Endometrial microvascular endothelial cells (primary cell): ENCODE data around the gene GATA5. TPM values are rescaled to one million over a fixed set of nuclear protein-coding genes. Genes with fewer than 3 reads are reported as not detected.

Source experiments
- in situ Hi-C: cut with HindIII; loops from 2 replicates; pipeline ENCODE4 v1.10.0; 2017; ENCODE audit warnings: low sequenced_read_pairs, low pct_unique_long_range_greater_than_20kb; ENCODE audit errors: inconsistent ontology term
- total RNA-seq: library from RNA; depleted of rRNA; stranded (reverse); fragments of >200 nt; gene quantifications from one replicate; pipeline ENCODE4 v1.2.3, GENCODE V29; 2015; ENCODE audit errors: inconsistent ontology term

The GATA5 gene
- total RNA-seq, 1 donor from 2014 or later: not detected

DNA sequence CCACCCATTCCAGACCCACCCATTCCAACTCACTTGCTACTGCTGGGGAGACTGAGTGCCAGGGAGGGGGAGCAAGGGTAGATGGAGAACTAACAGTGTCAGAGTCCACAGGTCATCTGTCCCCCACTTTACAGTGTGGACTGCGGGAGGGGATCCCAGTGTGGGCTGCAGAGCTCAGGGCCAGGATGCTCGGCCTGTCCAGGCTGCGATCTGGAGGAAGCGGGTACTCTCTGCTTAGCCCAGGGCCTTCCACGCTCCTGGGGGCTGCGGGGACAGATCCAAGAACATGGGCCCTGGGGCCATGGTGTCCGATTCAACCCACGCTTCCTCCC lies 14.1 kb upstream of the GATA5 start:
- in situ Hi-C loops: no loop called here

- in situ Hi-C loops: no loop called here
These were observed 13.6 kb upstream of the GATA5 start for GRCh38 chr20:62489186-62489931.

- in situ Hi-C loops: no loop called here
These were observed 12.7 kb upstream of the GATA5 start for GRCh38 chr20:62488470-62488869.

DNA sequence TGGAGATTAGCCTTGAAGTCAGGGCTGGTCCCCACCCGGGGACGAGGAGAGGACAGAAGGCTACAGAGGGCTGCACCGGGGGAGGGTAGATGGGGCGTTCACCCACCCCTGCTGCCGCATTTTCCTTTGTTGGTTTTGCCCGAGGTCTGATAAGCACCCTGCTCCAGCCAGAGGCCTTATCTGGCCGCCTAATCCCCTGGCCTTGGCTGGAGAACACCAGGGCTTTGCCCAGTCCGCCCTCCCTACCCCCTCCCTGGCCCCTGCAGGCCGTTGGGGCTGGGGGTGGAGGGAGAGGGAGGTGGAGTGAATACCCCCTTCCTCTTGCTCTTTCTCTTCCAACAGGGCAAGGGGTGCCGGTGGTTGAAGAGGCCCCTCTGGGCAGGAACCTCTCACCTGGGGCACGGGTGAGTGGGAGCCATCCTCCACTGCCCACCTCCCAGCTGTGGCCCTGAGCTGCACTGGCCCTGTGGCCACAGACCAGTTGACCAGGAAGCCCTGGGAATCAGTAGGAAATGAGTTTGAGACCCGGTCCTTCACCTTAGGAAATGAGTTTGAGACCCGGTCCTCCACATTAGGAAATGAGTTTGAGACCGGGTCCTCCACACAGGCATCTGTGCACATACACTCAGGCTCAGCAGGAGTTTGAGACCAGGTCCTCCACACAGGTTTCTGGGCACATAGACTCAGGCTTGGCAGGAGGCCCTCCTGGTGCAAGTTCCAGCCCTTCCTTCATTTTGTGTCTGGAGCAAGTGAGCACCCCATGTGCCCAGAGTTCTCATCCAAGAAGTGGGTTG lies 12.0 kb upstream of the GATA5 start:
- in situ Hi-C loops: no loop called here

DNA sequence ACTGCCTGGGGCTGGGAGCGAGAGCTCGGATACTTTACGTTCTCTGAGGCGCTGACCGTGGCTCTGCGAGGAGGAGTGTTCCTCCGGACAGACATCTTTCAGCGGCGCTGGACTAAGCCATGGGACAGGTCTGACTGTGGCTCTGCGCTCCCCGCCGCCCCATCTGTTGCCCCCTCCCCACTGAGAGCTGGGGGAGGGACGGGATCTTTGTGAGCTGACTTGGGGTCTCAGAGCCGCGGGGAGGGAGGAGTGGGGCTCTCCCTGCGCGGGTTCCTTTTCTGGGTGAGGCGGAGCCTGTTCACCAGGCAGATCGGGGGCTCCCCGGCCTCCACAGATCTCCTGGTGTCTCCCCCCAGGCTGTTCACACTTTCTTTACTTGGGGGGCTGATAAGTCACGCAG lies 11.3 kb upstream of the GATA5 start:
- in situ Hi-C loops: no loop called here

- in situ Hi-C loops: no loop called here
These were observed 10.7 kb upstream of the GATA5 start for GRCh38 chr20:62486484-62486883.

DNA sequence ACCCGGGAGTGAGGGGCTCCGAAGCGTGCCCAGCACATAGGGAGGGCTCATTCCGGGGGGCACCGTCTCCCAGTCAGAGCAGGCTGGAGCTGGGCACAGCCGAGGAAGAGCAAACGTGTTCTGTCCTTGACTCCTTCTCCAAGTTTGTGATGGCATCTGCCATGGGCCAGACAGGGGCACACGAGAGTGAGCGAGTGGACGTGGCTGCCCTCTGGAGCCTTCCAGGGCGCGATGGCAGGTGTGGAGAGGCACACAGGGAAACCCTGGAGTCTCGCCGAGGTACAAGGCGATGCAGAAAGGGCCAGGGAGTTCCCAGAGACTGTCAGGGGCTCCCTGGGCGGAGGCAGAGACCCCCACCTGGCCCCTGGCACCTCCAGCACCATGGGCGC lies 9.9 kb upstream of the GATA5 start:
- in situ Hi-C loops: no loop called here

GRCh38 chr20:62485062-62485700 lies 9.4 kb upstream of the GATA5 start:
- in situ Hi-C loops: no loop called here

GRCh38 chr20:62484478-62484877 lies 8.7 kb upstream of the GATA5 start:
- in situ Hi-C loops: no loop called here

DNA sequence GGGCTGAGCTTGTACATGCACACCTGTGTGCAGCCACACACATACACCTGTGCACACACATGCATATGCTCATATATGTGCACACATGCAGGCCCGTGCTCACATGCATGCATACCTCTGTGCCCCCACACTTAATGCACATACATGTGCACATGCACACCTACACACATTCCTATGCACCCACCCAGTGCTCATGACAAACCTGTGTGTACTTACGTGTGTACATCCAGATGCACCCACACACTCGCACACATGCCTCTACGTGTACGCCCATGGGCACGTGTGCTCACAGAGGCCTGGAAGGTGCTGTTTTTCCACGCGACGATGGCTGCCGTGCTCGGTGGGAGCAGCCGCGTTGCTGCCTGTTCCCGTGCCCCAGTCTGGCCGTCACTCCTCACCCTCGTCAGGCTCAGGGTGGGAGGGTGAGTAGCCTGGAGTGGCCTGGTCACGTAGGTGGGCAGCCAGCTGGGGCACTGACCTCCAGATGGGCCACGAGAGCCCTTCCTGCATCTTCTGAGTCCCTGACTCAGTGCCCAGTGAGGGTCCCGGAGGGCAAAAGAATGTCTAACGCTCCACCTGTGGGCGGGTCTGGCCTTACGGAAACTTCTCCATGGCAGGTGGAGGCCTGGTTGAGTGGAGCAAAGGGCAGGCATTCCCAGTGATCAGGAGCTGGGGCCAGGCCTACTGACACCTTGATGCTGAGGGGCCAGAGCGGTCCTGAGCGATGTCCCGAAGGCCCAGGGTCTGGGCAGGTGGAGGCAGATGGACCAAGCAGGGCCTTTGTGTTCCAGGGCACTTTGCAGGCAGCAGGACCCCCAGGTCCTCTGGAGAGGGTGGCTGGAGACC lies 8.0 kb upstream of the GATA5 start:
- in situ Hi-C loops: no loop called here

DNA sequence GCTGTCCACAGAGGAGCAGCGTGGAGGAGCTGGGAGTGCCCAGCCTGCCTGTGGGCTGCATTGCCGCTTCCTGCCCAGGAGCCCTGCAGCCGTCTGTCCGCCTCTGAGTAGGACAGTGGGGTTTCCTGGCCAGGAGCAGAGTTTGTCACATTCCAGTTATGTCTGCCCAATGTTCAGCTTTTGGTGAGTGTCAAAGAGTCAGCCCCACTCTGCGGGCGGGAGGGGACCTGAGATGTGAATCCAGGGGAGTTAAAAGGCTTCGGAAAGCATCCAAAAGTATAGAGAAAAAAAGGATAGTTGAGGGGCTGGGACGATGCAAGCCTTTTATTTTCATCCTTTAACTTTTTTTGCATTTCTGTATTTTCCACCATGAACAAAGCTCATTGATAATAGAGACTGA lies 7.2 kb upstream of the GATA5 start:
- in situ Hi-C loops: no loop called here

DNA sequence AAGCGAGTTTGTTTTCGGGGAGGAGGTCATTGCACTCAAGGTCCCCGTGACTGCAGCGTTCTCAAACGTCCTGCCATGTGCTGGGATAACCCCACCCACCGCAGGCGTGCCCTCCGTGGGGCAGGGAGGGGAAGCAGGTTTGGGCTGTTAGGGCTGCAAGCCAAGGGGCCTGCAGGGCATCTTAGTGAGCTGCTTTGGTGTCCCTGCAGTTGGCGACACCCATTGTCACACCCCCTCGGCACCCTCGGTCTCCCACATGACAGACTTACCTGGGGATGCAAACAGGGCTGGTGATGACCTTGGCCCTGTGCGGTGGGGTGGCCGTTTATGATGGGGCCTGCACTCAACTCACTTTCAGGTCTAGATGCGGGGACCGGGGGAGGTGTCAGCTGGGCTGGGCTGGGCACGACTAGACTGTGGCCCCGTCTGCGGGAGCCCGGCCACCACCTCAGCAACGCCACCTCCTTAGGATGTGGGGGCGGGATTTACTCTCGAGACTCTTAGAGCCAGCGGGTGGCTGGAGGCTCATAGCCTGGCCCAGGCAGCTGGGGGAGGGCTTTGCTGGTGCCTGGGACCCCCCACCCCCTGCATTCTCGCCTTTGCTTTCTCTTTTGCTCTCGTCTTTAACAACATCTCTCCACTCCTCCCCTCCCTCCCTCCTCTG lies 6.5 kb upstream of the GATA5 start:
- in situ Hi-C loops: no loop called here

DNA sequence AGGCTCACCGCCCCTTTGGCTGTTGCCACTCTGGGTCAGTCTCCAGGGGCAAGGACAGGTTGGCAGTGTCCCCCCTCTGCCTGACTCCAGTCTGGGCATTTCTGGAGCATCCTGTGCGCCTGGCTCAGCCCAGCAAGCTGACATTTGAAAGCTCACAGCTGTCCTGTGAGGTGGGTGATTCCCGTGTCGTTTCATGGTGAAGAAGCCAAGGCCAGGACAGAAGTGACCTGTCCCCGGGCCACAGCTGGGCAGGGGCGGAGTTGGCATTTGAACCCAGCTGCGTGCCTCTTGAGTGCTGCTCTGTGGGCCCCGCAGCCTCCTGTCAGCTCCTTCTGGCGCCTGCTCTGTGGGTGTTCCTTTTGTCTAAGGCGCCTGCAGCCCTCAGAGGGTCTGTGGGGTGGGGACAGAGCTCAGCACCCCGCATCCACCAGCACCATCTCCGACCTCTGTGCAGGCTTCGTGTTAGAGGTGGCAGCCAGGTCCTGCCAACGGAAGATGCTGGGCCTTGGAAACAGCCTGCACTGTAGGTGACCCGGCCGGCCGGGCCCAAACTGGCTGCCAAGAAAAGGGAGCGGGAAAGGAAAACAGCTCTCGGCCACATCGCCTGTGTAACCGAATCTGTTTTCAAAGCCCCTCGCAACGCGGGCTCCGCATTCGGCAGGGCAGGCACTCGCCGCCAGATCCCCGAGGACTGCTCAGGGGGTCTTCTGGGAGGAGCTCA lies 5.8 kb upstream of the GATA5 start:
- in situ Hi-C loops: no loop called here

DNA sequence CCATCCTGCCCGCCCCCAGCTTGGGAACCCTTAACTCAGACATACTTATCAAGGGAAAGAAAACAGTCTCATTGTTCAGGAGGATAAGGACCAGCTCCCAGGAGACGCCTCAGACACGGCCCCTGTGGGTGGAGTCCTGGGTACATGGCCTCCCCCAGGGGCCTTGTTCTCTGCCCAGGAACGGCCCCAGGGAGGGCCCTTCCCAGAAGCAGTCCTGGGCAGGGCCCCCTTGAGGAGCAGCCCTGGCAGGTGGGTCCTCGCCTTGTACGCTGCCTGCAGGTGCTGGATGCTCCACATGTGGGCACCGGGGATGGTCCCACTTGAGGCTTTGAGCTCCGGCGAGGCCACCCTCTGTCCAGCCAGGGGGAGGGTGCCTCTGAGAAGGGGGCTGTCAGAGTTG lies 4.5 kb upstream of the GATA5 start:
- in situ Hi-C loops: no loop called here

DNA sequence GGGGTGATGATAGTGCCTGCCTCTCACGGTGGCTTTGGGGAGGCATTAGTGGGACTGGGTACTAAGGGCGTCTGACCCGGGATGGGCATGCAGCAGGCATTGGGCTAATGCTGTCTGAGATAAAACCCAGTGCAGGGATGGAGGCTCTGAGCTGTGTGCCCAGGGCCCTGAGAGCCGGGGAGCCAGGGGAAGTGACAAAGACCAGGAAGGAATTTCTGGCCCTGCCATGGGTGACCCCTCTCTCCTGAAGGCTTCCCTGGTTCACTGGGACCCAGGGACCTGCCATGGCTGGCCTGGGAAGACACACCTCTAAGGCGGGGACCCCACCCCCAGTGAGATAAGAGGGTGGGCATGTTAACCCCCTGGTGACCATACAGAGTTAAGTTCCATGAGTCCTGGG lies 3.9 kb upstream of the GATA5 start:
- in situ Hi-C loops: no loop called here

DNA sequence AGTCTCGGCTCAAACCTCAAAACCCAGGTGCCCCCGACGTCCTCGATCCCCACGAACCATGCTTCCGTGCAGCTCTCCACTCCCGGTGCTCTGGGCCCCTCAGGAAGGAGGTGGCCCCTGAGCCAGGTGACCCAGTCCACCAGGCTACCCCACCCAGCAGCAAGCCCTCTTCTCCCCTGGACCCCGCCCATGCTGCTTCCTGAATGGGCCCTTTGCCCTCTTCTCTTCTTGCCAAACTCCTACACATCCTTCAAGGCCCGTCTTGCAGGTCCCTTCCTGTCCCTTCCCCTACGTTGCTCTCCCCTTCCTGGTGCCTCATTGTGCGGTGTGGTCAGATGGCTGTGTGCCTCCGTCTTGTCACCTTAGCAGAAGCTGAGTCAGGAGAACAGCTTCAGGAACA lies 3.4 kb upstream of the GATA5 start:
- in situ Hi-C loops: no loop called here

DNA sequence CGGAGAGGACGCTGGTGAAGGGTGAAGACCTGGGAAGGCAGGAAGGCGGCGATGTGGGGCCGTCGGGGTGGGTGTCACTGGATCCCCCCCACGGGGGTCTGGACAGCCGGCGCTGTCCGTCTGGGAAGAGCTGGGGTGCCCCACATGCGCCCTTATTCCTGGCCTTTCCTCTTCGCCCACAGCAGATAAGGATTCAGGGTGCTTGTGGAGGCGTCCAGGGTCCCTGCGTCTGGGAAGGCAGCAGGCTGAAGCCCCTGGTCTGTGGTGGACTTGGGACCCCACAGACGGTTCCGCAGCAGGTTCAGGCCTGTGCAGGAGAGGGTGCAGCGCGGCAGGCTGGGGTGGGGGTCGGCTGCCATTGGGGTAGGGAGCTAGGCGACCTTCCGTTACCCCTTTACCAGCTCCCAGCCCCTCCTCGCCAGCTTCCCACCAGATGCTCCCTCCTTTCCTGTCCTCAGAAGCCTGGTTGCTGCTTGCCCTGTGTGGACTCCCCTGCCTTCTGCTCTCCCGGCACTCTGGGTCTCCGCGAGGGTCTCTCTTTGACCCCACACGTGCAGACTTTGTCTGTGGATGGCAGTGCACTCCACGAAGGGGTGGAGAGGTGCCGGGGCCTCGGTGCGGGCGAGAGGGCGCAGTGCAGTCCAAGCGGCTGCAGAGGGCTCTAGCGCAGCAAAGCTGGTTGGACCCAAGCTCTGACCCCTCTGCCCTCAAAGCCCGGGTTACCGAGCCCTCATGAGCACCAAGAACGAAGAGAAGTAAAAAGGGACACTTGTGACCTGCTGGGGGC lies 2.1 kb upstream of the GATA5 start:
- in situ Hi-C loops: no loop called here
